B cell (primary cell): ENCODE measurements around the gene ZNF541. TPM values are rescaled to one million over a fixed set of nuclear protein-coding genes. Genes with fewer than 3 reads are reported as not detected.

ENCODE experiments used
- ATAC-seq: fragments of 200-7000 bp; cut with Tn5 transposase; one replicate; pipeline ENCODE4 v1.10.0; 2021; ENCODE audit warnings: low read depth, mild to moderate bottlenecking, moderate number of reproducible peaks, moderate library complexity
- CTCF ChIA-PET: fragments of 350-600 bp; sonication (Branson Sonifier 250); formaldehyde crosslinking; loops from one replicate; lab custom pipeline; 2021; ENCODE audit warnings: antibody characterized with exemption, inconsistent platforms; lab: Charles Lee
- POLR2A ChIA-PET: fragments of 350-600 bp; sonication (Branson Sonifier 250); formaldehyde crosslinking; loops from one replicate; lab custom pipeline; 2021; ENCODE audit warnings: antibody characterized with exemption; lab: Charles Lee
- DNase-seq: peaks from one replicate; pipeline ENCODE4 v3.0.0; 2013
- H2AFZ ChIP-seq: 2 replicates; pipeline ENCODE4 v1.6.1; 2012; ENCODE audit warnings: mild to moderate bottlenecking, low read depth, low read length; ENCODE audit not compliant: insufficient read depth, poor library complexity, severe bottlenecking
- H3K27ac ChIP-seq, 2 donors: 1 replicate in 1 of 2; 2 replicates in 1 of 2; pipeline ENCODE4 v1.5.1; 2012 to 2013; ENCODE audit warnings: low read length in 2 of 2, mild to moderate bottlenecking in 2 of 2, moderate library complexity in 1 of 2
- H3K27me3 ChIP-seq, 4 experiments: fragments of 200-600 bp in 1 of 4; sonication (generic) in 1 of 4; replicated peaks in 1 of 4; 1 replicate in 2 of 4; 2 replicates in 2 of 4; pipeline versions ENCODE4 v1.6.1 to v1.7.0; 2013 to 2016; ENCODE audit warnings: low read length in 3 of 4, mild to moderate bottlenecking in 2 of 4, mixed read lengths in 1 of 4, moderate library complexity in 1 of 4; ENCODE audit not compliant: insufficient read depth in 4 of 4, control insufficient read depth in 3 of 4; ENCODE audit errors: control extremely low read depth in 1 of 4
- H3K36me3 ChIP-seq, 2 experiments: replicated peaks in 1 of 2; 1 replicate in 1 of 2; 2 replicates in 1 of 2; pipeline versions ENCODE4 v1.6.1 to v1.7.1; 2013; ENCODE audit warnings: low read length in 1 of 2; ENCODE audit not compliant: insufficient read depth in 2 of 2, control insufficient read depth in 1 of 2; ENCODE audit errors: control extremely low read depth in 1 of 2, extremely low read depth in 1 of 2
- H3K4me1 ChIP-seq, 2 donors: fragments of 200-600 bp in 1 of 2; sonication (generic) in 1 of 2; 1 replicate in 1 of 2; 2 replicates in 1 of 2; pipeline versions ENCODE4 v1.5.1 to v1.6.1; 2013 to 2017; ENCODE audit warnings: low read length in 2 of 2; ENCODE audit not compliant: control insufficient read depth in 2 of 2, insufficient read depth in 2 of 2
- H3K4me2 ChIP-seq: replicated peaks from 2 replicates; pipeline ENCODE3; 2012; ENCODE audit warnings: mild to moderate bottlenecking, low read depth, low read length; ENCODE audit not compliant: poor library complexity, severe bottlenecking
- H3K4me3 ChIP-seq, 5 experiments: fragments of 200-600 bp in 1 of 5; sonication (generic) in 1 of 5; 1 replicate in 3 of 5; 2 replicates in 2 of 5; pipeline versions ENCODE4 v1.5.1 to v1.7.0; 2011 to 2016; ENCODE audit warnings: low read length in 4 of 5, mild to moderate bottlenecking in 4 of 5, low read depth in 2 of 5, control low read depth in 1 of 5, moderate library complexity in 1 of 5; ENCODE audit not compliant: insufficient read depth in 1 of 5; ENCODE audit errors: control extremely low read depth in 1 of 5, extremely low read depth in 1 of 5
- H3K79me2 ChIP-seq: fragments of 200-600 bp; sonication (generic); one replicate; pipeline ENCODE4 v1.6.0; 2016; ENCODE audit warnings: low read length; ENCODE audit not compliant: control insufficient read depth, insufficient read depth
- H3K9ac ChIP-seq: fragments of 200-600 bp; sonication (generic); 2 replicates; pipeline ENCODE4 v1.6.1; 2017; ENCODE audit warnings: mild to moderate bottlenecking, low read length, moderate library complexity
- H3K9me3 ChIP-seq, 3 donors: one replicate each; pipeline versions ENCODE4 v1.6.1 to v1.7.1; 2013; ENCODE audit warnings: low read length in 2 of 3; ENCODE audit not compliant: control insufficient read depth in 2 of 3, insufficient read depth in 1 of 3; ENCODE audit errors: control extremely low read depth in 1 of 3
- H4K20me1 ChIP-seq: 2 replicates; pipeline ENCODE4 v1.6.0; 2012; ENCODE audit warnings: mild to moderate bottlenecking, low read length; ENCODE audit not compliant: insufficient read depth, control insufficient read depth, poor library complexity, severe bottlenecking
- H3K27ac Mint-ChIP-seq: one replicate; pipeline ENCODE4 v1.8.0; 2021; ENCODE audit warnings: mixed read lengths
- H3K27me3 Mint-ChIP-seq: one replicate; pipeline ENCODE4 v1.8.0; 2021; ENCODE audit warnings: mixed read lengths
- H3K4me1 Mint-ChIP-seq: one replicate; pipeline ENCODE4 v1.8.0; 2021; ENCODE audit warnings: mixed read lengths
- H3K4me3 Mint-ChIP-seq: one replicate; pipeline ENCODE4 v1.8.0; 2021; ENCODE audit warnings: mixed read lengths
- H3K9me3 Mint-ChIP-seq: one replicate; pipeline ENCODE4 v1.8.0; 2022; ENCODE audit warnings: mixed read lengths; ENCODE audit not compliant: insufficient read depth
- EZH2 ChIP-seq: IDR thresholded peaks from 2 replicates; pipeline ENCODE4 v1.6.1; 2012; ENCODE audit warnings: borderline replicate concordance, low read depth, mild to moderate bottlenecking, moderate library complexity, low read length; ENCODE audit not compliant: insufficient read depth, poor library complexity, severe bottlenecking
- WGBS: methylation state at CpG from one replicate; pipeline ENCODE4 v1.1.5; 2013; ENCODE audit warnings: missing lambda C conversion rate; ENCODE audit not compliant: insufficient coverage; 5-methylcytosine and 5-hydroxymethylcytosine counted together
- intact Hi-C: fragments of 100-400 bp; cut with micrococcal nuclease; formaldehyde crosslinking; loops from one replicate; pipeline ENCODE4 v1.10.0; 2022
- polyA plus RNA-seq: library from polyadenylated mRNA; depleted of rRNA; stranded (reverse); fragments of >200 nt; gene quantifications from 2 replicates; pipeline ENCODE4 v1.2.3, GENCODE V29; 2012
- small RNA-seq: library from RNA; depleted of rRNA; stranded (forward); fragments of <200 nt; gene quantifications from one replicate; pipeline ENCODE3, GENCODE V24; 2012; ENCODE audit warnings: low replicate concordance, low read depth; ENCODE audit not compliant: insufficient read length
- total RNA-seq, 2 donors: library from RNA; stranded (reverse); fragments of 120-200 nt in 1 of 2; gene quantifications; 1 replicate in 1 of 2; 2 replicates in 1 of 2; pipeline versions ENCODE4 v1.2.3 to v1.2.4, GENCODE V29; 2013 to 2022
- TF ChIP-seq, protein P1 (sequence below): fragments of 200-600 bp; IDR thresholded peaks from one replicate; pipeline ENCODE4 v1.8.0; 2022; ENCODE audit warnings: antibody characterized with exemption, mild to moderate bottlenecking

Gene ZNF541
- total and polyA plus RNA-seq, 2 donors (not counting 1 experiment from before 2014, with no cell fraction given) = 0.03 TPM; not detected in 1

DNA sequence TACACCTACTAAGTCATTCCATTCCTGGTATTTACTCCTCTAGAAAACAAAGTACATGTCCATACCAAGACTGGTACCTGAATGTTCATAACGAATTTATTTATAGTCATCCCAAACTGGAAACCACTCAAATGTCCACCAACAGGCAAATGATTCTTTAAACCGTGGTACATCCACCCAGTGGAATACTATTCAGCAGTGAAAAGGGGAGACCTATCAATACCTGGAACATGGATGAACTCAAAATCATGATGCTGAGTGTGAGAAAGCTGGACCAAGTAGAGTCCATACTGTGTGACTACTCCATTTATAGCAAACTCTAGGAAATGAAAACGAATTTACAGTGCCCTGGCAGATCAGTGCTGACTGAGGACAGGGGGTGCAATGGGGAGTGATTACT, 46.1 kb downstream of the ZNF541 start:
- Histone ChIP-seq H3K4me1 (peaks cover 5 to 11% of the 10 kb centered on the region in 2 donors), H3K36me3 (no peaks in the 10 kb centered on the region), H3K4me2 (no peak overlapping the region), H4K20me1 (no peaks in the 10 kb centered on the region), H3K79me2 (no peaks in the 10 kb centered on the region), H3K9me3 (peaks cover 0 to 14% (median 0%) of the 10 kb centered on the region in 3 donors), H2AFZ (no peak overlapping the region), H3K4me3 (no peak overlapping the region), H3K27ac (no peak overlapping the region), H3K9ac (no peak overlapping the region), H3K27me3 (peaks cover 2 to 32% (median 16%) of the 10 kb centered on the region in 4 experiments)
- no peak overlapping the region for H3K4me3 Mint-ChIP-seq
- no peaks in the 10 kb centered on the region for H3K9me3 Mint-ChIP-seq
- no peak for TF ChIP-seq EZH2
- TF ChIP-seq, protein P1, sequence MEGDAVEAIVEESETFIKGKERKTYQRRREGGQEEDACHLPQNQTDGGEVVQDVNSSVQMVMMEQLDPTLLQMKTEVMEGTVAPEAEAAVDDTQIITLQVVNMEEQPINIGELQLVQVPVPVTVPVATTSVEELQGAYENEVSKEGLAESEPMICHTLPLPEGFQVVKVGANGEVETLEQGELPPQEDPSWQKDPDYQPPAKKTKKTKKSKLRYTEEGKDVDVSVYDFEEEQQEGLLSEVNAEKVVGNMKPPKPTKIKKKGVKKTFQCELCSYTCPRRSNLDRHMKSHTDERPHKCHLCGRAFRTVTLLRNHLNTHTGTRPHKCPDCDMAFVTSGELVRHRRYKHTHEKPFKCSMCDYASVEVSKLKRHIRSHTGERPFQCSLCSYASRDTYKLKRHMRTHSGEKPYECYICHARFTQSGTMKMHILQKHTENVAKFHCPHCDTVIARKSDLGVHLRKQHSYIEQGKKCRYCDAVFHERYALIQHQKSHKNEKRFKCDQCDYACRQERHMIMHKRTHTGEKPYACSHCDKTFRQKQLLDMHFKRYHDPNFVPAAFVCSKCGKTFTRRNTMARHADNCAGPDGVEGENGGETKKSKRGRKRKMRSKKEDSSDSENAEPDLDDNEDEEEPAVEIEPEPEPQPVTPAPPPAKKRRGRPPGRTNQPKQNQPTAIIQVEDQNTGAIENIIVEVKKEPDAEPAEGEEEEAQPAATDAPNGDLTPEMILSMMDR = no peak
- intact Hi-C loops = no loop called here
- WGBS = no CpG with 5 or more reads among the region's 3 CpGs
- peaks cover 28% of the 10 kb centered on the region for H3K27me3 Mint-ChIP-seq
- ChIA-PET POLR2A (interaction anchor here (0.6 kb wide), 1 partner anchor 19 kb away, joined by 6 read pairs; no protein-coding TSS in a partner anchor), CTCF (no interaction called here)
- peaks cover 5% of the 10 kb centered on the region for H3K4me1 Mint-ChIP-seq
- no peak for DNase-seq
- no peak for ATAC-seq
- no peak overlapping the region for H3K27ac Mint-ChIP-seq

- Mint-ChIP-seq H3K9me3 (no peaks in the 10 kb centered on the region), H3K27ac (no peak overlapping the region), H3K4me1 (peaks cover 20% of the 10 kb centered on the region), H3K4me3 (no peak overlapping the region), H3K27me3 (peaks cover 33% of the 10 kb centered on the region)
- no peak overlapping the region for H3K4me2 ChIP-seq
- DNase-seq (no peak), ATAC-seq (no peak)
- ChIA-PET CTCF (interaction anchor here (1.2 to 1.5 kb wide), 2 partner anchors 7 to 87 kb away, joined by 3 read pairs; no protein-coding TSS in a partner anchor), POLR2A (no interaction called here)
- H4K20me1 ChIP-seq = no peaks in the 10 kb centered on the region
- H3K36me3 ChIP-seq = no peaks in the 10 kb centered on the region
- H3K4me3 ChIP-seq = no peak overlapping the region
- no peak overlapping the region for H2AFZ ChIP-seq
- intact Hi-C loops = no loop called here
- no peak overlapping the region for H3K9ac ChIP-seq
- H3K4me1 ChIP-seq = peaks cover 29 to 31% of the 10 kb centered on the region in 2 donors
- no peaks in the 10 kb centered on the region for H3K79me2 ChIP-seq
- TF ChIP-seq, protein P1 = no peak
- TF ChIP-seq EZH2 = no peak
- H3K27me3 ChIP-seq = peaks cover 2 to 53% (median 24%) of the 10 kb centered on the region in 4 experiments
- WGBS = 48% methylated on average over 7 of the region's 7 CpGs
- H3K9me3 ChIP-seq = peaks cover 0 to 7% (median 0%) of the 10 kb centered on the region in 3 donors
- H3K27ac ChIP-seq = no peak overlapping the region
These were observed 49.5 kb downstream of the ZNF541 start for GRCh38 chr19:47523473-47523872.

Small RNAs within 50 kb of the gene (small RNA-seq; reads per million reads assigned to genes)
- not detected for gene RN7SL322P

Other genes starting within 250 kb of the ZNF541 start
- gene C5AR2, start 241.0 kb downstream of the ZNF541 start, total RNA-seq = 0.25 and 0.58 TPM in 2 replicates
- 1.2 and 1.5 TPM in 2 replicates for gene C5AR2, start 241.0 kb downstream of the ZNF541 start, polyA plus RNA-seq
- 24.3 and 25.1 TPM in 2 replicates for gene DHX34, start 223.8 kb downstream of the ZNF541 start, total RNA-seq
- gene DHX34, start 223.8 kb downstream of the ZNF541 start, polyA plus RNA-seq = 25.6 and 31.3 TPM in 2 replicates
- not detected in 2 replicates for gene MEIS3, start 153.6 kb downstream of the ZNF541 start, total RNA-seq
- gene MEIS3, start 153.6 kb downstream of the ZNF541 start, polyA plus RNA-seq = not detected in 2 replicates
- gene SLC8A2, start 101.3 kb downstream of the ZNF541 start, total RNA-seq = not detected in 2 replicates
- 0.07 TPM in 1 of 2 replicates, not detected in the other for gene SLC8A2, start 101.3 kb downstream of the ZNF541 start, polyA plus RNA-seq
- gene KPTN, start 88.9 kb downstream of the ZNF541 start, total RNA-seq = 8.1 and 11.7 TPM in 2 replicates
- 11.4 TPM in 2 replicates for gene KPTN, start 88.9 kb downstream of the ZNF541 start, polyA plus RNA-seq
- 65.8 and 66.8 TPM in 2 replicates for gene NAPA, start 58.1 kb downstream of the ZNF541 start, total RNA-seq
- gene NAPA, start 58.1 kb downstream of the ZNF541 start, polyA plus RNA-seq = 78.5 and 86.5 TPM in 2 replicates
- 26.7 and 34.7 TPM in 2 replicates for gene BICRA, start 36.0 kb upstream of the ZNF541 start, total RNA-seq
- gene BICRA, start 36.0 kb upstream of the ZNF541 start, polyA plus RNA-seq = 11.9 and 14.1 TPM in 2 replicates
- gene EHD2, start 140.3 kb upstream of the ZNF541 start, total RNA-seq = not detected in 2 replicates
- gene EHD2, start 140.3 kb upstream of the ZNF541 start, polyA plus RNA-seq = not detected in 2 replicates
- 921 and 978 TPM in 2 replicates for gene NOP53, start 172.4 kb upstream of the ZNF541 start, total RNA-seq
- gene NOP53, start 172.4 kb upstream of the ZNF541 start, polyA plus RNA-seq = 526 and 634 TPM in 2 replicates
- gene SELENOW, start 205.6 kb upstream of the ZNF541 start, total RNA-seq = 46.3 and 47.7 TPM in 2 replicates
- gene SELENOW, start 205.6 kb upstream of the ZNF541 start, polyA plus RNA-seq = 56.4 and 73.7 TPM in 2 replicates
- gene TPRX1, start 231.4 kb upstream of the ZNF541 start, total RNA-seq = not detected in 2 replicates
- not detected in 2 replicates for gene TPRX1, start 231.4 kb upstream of the ZNF541 start, polyA plus RNA-seq
- 0.07 TPM in 1 of 2 replicates, not detected in the other for gene CRX, start 248.8 kb upstream of the ZNF541 start, total RNA-seq
- gene CRX, start 248.8 kb upstream of the ZNF541 start, polyA plus RNA-seq = not detected in 2 replicates